GM12872 (cell line): ENCODE results near the gene TPM2.

ENCODE experiments used
- TF ChIP-seq, protein P1 (sequence below): IDR thresholded peaks from 3 replicates; pipeline ENCODE4 v1.5.1; 2011; ENCODE audit warnings: low read depth, mild to moderate bottlenecking, low read length, moderate library complexity; ENCODE audit not compliant: insufficient read depth

TPM2 gene

GRCh38 chr9:35689542-35690293 is at the start of gene TPM2:
Gene TPM2, minus strand, starts transcription at chr9:35689925. Its CDS starts 108 bp downstream, at chr9:35689817.
- TF ChIP-seq, protein P1, sequence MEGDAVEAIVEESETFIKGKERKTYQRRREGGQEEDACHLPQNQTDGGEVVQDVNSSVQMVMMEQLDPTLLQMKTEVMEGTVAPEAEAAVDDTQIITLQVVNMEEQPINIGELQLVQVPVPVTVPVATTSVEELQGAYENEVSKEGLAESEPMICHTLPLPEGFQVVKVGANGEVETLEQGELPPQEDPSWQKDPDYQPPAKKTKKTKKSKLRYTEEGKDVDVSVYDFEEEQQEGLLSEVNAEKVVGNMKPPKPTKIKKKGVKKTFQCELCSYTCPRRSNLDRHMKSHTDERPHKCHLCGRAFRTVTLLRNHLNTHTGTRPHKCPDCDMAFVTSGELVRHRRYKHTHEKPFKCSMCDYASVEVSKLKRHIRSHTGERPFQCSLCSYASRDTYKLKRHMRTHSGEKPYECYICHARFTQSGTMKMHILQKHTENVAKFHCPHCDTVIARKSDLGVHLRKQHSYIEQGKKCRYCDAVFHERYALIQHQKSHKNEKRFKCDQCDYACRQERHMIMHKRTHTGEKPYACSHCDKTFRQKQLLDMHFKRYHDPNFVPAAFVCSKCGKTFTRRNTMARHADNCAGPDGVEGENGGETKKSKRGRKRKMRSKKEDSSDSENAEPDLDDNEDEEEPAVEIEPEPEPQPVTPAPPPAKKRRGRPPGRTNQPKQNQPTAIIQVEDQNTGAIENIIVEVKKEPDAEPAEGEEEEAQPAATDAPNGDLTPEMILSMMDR = no peak

- TF ChIP-seq, protein P1 = no peak
Measured at GRCh38 chr9:35738924-35739323, 49.2 kb upstream of the TPM2 start.

GRCh38 chr9:35738186-35738585 is 48.5 kb upstream of the TPM2 start:
- TF ChIP-seq, protein P1 = no peak

GRCh38 chr9:35737143-35737542 is 47.4 kb upstream of the TPM2 start:
- TF ChIP-seq, protein P1 = no peak

GRCh38 chr9:35736201-35736633 is 46.5 kb upstream of the TPM2 start:
- TF ChIP-seq, protein P1 = peak; percentile 93

DNA sequence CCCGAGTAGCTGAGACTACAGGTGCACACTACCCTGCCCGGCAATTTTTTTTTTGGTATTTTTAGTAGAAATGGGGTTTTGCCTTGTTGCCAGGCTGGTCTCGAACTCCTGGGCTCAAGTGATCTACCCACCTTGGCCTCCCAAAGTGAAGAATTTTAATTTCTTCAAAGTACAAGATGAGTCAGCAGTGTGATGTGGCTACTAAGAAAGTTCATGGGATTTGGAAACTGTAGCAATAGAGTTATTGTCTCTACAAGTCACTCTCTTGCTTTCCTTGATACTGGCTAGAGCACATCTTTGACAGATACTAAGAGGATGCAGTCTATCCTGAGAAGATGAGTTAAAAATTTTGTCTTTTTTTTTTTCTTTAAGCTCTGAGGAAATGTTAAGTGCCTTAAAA is 44.4 kb upstream of the TPM2 start:
- TF ChIP-seq, protein P1 = no peak

GRCh38 chr9:35732800-35733541 is 43.2 kb upstream of the TPM2 start:
- TF ChIP-seq, protein P1 = 0 out of 3 replicates have a peak, but pooled peaks have one; percentile 21
